DOHH2 (cell line): Measurements from ENCODE around the gene TINAGL1.

Experiments used
- H3F3A ChIP-seq: fragments of 200-600 bp; sonication (generic), shearing (Covaris generic); 2 replicates; pipeline ENCODE4 v1.6.0; 2016; ENCODE audit warnings: antibody characterized with exemption, mild to moderate bottlenecking; ENCODE audit not compliant: control insufficient read depth, insufficient read depth
- H3K27ac ChIP-seq: fragments of 200-600 bp; sonication (generic); 2 replicates; pipeline ENCODE4 v1.5.1; 2014; ENCODE audit warnings: low read depth, mild to moderate bottlenecking, low read length, moderate library complexity
- H3K27me3 ChIP-seq: fragments of 200-600 bp; sonication (generic); 2 replicates; pipeline ENCODE4 v1.6.1; 2014; ENCODE audit warnings: mild to moderate bottlenecking, low read length, mixed read lengths; ENCODE audit not compliant: control insufficient read depth
- H3K36me3 ChIP-seq: fragments of 200-600 bp; sonication (generic); 2 replicates; pipeline ENCODE4 v1.6.1; 2014; ENCODE audit warnings: mild to moderate bottlenecking, low read length, moderate library complexity, mixed read lengths; ENCODE audit not compliant: control insufficient read depth
- H3K4me1 ChIP-seq: fragments of 200-600 bp; sonication (generic); 2 replicates; pipeline ENCODE4 v1.6.1; 2014; ENCODE audit warnings: mild to moderate bottlenecking, low read length, mixed read lengths; ENCODE audit not compliant: control insufficient read depth
- H3K4me2 ChIP-seq: fragments of 200-600 bp; sonication (generic); 2 replicates; pipeline ENCODE4 v1.6.0; 2014; ENCODE audit warnings: mild to moderate bottlenecking, low read length, moderate library complexity
- H3K4me3 ChIP-seq: fragments of 200-600 bp; sonication (generic); 2 replicates; pipeline ENCODE4 v1.5.1; 2014; ENCODE audit warnings: mild to moderate bottlenecking, low read length, mixed read lengths
- H3K79me2 ChIP-seq: fragments of 200-600 bp; sonication (generic); 2 replicates; pipeline ENCODE4 v1.6.1; 2014; ENCODE audit warnings: mild to moderate bottlenecking, low read length, mixed read lengths; ENCODE audit not compliant: control insufficient read depth
- H3K9me2 ChIP-seq: fragments of 200-600 bp; sonication (generic); replicated peaks from 2 replicates; pipeline ENCODE4 v1.6.1; 2014; ENCODE audit warnings: mild to moderate bottlenecking, low read length, mixed read lengths; ENCODE audit not compliant: control insufficient read depth
- H3K9me3 ChIP-seq: fragments of 200-600 bp; sonication (generic); 2 replicates; pipeline ENCODE4 v1.6.1; 2014; ENCODE audit warnings: antibody characterized with exemption, low read length, mixed read lengths; ENCODE audit not compliant: control insufficient read depth, insufficient read depth
- H4K20me1 ChIP-seq: fragments of 200-600 bp; sonication (generic); 2 replicates; pipeline ENCODE4 v1.6.0; 2014; ENCODE audit warnings: low read depth, mild to moderate bottlenecking, antibody characterized with exemption, low read length, moderate library complexity; ENCODE audit not compliant: control insufficient read depth, insufficient read depth
- EZH2phosphoT487 ChIP-seq: fragments of 200-600 bp; sonication (generic); IDR thresholded peaks from 2 replicates; pipeline ENCODE4 v1.6.1; 2017; ENCODE audit warnings: borderline replicate concordance, mild to moderate bottlenecking, antibody characterized with exemption, low read length, moderate library complexity, mixed read lengths
- TF ChIP-seq, protein P1 (sequence below): fragments of 200-600 bp; sonication (generic); IDR thresholded peaks from one replicate; pipeline ENCODE4 v1.5.1; 2014; ENCODE audit warnings: antibody characterized with exemption, mild to moderate bottlenecking, low read depth, low read length; ENCODE audit not compliant: poor library complexity, severe bottlenecking

The TINAGL1 gene

DNA sequence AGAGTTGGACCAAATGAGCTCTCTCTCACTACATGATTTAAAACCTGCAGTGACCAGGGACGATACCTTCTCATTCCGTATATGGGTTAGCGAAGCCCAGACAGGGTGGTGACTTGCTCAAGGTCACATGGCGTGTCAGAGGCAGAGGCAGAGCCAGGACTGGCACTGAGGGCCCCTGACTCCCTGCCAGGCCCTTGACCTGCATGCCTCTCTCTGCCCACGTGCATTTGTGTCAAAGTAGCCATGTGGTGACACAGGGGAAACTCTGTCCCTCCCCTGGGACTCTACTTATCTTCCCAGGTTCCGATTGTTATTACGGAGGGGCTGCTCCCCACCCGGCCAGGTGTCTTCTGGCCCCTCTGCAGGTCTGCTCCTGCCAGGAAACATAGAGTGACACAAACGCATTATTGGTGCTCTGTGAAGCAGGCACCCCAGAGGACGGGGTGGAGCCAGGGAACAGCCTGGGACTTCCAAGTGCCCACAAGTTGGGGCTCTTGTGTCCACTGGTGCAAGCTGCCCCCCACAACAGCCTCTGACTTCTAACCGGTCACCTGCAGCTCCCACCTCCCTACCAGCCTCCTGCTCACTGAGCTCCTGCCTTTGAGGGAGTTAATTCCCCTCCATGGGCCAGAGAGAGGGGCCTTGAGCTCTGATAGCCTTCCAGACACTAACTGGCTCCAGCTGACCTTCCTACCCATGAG is 7.3 kb upstream of the TINAGL1 start:
- Histone ChIP-seq H3K36me3 (no peaks in the 10 kb centered on the region), H3F3A (peaks cover 2% of the 10 kb centered on the region; the same call in 1 of the 2 replicates), H3K27me3 (no peaks in the 10 kb centered on the region), H3K4me1 (peaks cover 33% of the 10 kb centered on the region), H3K27ac (no peak overlapping the region), H3K4me3 (no peak overlapping the region), H3K9me3 (no peaks in the 10 kb centered on the region), H3K4me2 (no peak overlapping the region), H3K79me2 (no peaks in the 10 kb centered on the region), H4K20me1 (no peaks in the 10 kb centered on the region), H3K9me2 (no peaks in the 10 kb centered on the region)
- TF ChIP-seq, protein P1, sequence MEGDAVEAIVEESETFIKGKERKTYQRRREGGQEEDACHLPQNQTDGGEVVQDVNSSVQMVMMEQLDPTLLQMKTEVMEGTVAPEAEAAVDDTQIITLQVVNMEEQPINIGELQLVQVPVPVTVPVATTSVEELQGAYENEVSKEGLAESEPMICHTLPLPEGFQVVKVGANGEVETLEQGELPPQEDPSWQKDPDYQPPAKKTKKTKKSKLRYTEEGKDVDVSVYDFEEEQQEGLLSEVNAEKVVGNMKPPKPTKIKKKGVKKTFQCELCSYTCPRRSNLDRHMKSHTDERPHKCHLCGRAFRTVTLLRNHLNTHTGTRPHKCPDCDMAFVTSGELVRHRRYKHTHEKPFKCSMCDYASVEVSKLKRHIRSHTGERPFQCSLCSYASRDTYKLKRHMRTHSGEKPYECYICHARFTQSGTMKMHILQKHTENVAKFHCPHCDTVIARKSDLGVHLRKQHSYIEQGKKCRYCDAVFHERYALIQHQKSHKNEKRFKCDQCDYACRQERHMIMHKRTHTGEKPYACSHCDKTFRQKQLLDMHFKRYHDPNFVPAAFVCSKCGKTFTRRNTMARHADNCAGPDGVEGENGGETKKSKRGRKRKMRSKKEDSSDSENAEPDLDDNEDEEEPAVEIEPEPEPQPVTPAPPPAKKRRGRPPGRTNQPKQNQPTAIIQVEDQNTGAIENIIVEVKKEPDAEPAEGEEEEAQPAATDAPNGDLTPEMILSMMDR = no peak
- TF ChIP-seq EZH2phosphoT487 = no peak

DNA sequence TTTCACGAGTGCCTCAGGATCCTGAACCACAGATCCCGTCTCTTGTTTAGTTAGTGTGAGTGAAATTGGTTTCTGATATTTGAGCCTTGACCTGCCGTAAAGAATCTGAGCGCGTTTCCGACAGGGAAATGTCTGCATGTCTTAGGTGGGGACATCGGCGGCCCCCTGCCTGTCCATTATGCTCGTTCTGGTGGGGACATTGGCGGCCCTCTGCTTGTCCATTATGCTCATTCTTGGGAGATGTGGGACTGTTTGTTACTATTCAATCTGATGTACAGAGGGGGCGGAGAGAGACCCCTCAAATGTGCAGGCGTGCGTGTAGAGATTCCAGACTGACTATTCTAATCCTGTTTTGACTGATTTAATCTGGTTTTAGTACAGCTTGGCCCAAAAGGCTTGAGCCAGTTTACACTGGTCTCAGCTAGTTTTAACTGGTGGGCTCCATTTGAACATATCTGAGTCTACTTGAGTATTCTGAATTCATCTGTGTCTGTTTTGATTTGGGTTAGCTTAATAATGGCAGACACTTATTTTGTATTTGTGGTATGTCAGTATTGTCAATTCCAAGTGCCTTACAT is 6.6 kb upstream of the TINAGL1 start:
- H3K27me3 ChIP-seq = no peaks in the 10 kb centered on the region
- no peak overlapping the region for H3K27ac ChIP-seq
- H3K4me2 ChIP-seq = no peak overlapping the region
- H3K4me3 ChIP-seq = no peak overlapping the region
- H3K36me3 ChIP-seq = no peaks in the 10 kb centered on the region
- peaks cover 29% of the 10 kb centered on the region for H3K4me1 ChIP-seq
- H3K9me3 ChIP-seq = no peaks in the 10 kb centered on the region
- TF ChIP-seq, protein P1 = no peak
- no peak for TF ChIP-seq EZH2phosphoT487
- H3K9me2 ChIP-seq = no peaks in the 10 kb centered on the region
- no peaks in the 10 kb centered on the region for H3K79me2 ChIP-seq
- H3F3A ChIP-seq = peaks cover 2% of the 10 kb centered on the region; the same call in 1 of the 2 replicates
- H4K20me1 ChIP-seq = no peaks in the 10 kb centered on the region

DNA sequence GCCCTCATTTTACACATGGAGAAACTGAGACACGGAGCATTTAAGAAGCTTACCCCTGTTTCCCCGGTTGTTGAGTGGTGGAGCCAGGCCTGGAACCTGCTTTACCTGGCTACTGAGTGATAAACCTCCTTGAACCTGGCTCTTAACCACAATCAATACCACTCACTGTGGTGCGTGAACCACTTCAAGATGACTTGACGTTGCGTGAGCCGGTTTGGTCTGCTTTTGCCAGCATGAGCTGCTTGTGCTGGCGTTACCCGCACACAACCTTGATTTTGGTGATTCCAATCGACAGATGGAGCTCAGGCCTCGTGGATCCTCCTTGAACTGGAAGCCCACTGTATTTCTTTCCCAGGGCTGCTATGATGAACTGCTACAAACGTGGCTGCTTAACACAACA is 6.1 kb upstream of the TINAGL1 start:
- Histone ChIP-seq H4K20me1 (no peaks in the 10 kb centered on the region), H3K4me1 (peaks cover 29% of the 10 kb centered on the region), H3K4me2 (peak overlapping the region; percentile 68), H3K27me3 (no peaks in the 10 kb centered on the region), H3K79me2 (no peaks in the 10 kb centered on the region), H3K9me2 (no peaks in the 10 kb centered on the region), H3K4me3 (peak overlapping the region; percentile 53; the same call in 1 of the 2 replicates), H3K27ac (peak overlapping the region; percentile 79; the same call in 1 of the 2 replicates), H3K36me3 (no peaks in the 10 kb centered on the region), H3K9me3 (no peaks in the 10 kb centered on the region), H3F3A (peaks cover 2% of the 10 kb centered on the region; the same call in 1 of the 2 replicates)
- TF ChIP-seq, protein P1 = no peak
- no peak for TF ChIP-seq EZH2phosphoT487
